WERI-Rb-1 (cell line): ENCODE measurements around the gene RALGAPB.

Source experiments
- DNase-seq: peaks from one replicate; pipeline ENCODE4 v3.0.0-alpha.2; 2020
- H3K27ac ChIP-seq: fragments of 250-450 bp; sonication (Bioruptor Pico); 2 replicates; pipeline ENCODE4 v1.5.1; 2020; ENCODE audit warnings: mild to moderate bottlenecking, moderate library complexity
- H3K27me3 ChIP-seq: fragments of 250-450 bp; sonication (Bioruptor Pico); 2 replicates; pipeline ENCODE4 v1.5.1; 2021; ENCODE audit warnings: mild to moderate bottlenecking, low read depth, moderate library complexity; ENCODE audit not compliant: insufficient read depth, severe bottlenecking
- H3K36me3 ChIP-seq: fragments of 250-450 bp; sonication (Bioruptor Pico); 2 replicates; pipeline ENCODE4 v1.5.1; 2020; ENCODE audit warnings: mild to moderate bottlenecking, moderate library complexity
- H3K4me3 ChIP-seq: 2 replicates; pipeline ENCODE4 v1.5.1; 2011; ENCODE audit warnings: low read depth, mild to moderate bottlenecking, control low read depth, low read length
- H3K9me3 ChIP-seq: fragments of 250-450 bp; sonication (Bioruptor Pico); 2 replicates; pipeline ENCODE4 v1.5.1; 2021; ENCODE audit warnings: mild to moderate bottlenecking, moderate library complexity; ENCODE audit not compliant: severe bottlenecking
- TF ChIP-seq, protein P1 (sequence below): IDR thresholded peaks from 2 replicates; pipeline ENCODE4 v1.5.1; 2011; ENCODE audit warnings: low read depth, mild to moderate bottlenecking, control low read depth, inconsistent platforms, low read length

RALGAPB gene

DNA sequence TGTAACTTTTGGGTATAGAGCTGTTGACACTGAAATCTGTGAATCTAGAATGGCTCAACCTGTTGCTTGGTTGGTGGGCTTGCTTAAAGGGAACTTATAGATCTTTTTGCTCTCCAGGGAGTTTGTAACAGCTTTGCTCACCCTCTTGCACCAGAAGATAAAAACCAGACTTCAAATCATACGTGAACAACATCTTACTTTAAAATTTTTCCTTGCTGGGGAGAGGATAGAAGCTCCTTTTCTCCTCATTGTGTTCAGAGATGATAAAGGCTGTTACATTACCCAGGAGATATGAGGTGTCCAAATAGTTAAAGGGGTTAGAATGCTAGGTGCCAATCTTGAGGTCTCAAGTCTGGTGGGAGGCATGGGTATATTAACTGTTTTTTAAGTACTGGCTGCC lies 46.8 kb downstream of the RALGAPB start:
- Histone ChIP-seq H3K27me3 (no peaks in the 10 kb centered on the region), H3K9me3 (no peaks in the 10 kb centered on the region), H3K36me3 (peaks cover 46% of the 10 kb centered on the region), H3K4me3 (no peak overlapping the region), H3K27ac (no peak overlapping the region)
- DNase-seq = no peak
- TF ChIP-seq, protein P1, sequence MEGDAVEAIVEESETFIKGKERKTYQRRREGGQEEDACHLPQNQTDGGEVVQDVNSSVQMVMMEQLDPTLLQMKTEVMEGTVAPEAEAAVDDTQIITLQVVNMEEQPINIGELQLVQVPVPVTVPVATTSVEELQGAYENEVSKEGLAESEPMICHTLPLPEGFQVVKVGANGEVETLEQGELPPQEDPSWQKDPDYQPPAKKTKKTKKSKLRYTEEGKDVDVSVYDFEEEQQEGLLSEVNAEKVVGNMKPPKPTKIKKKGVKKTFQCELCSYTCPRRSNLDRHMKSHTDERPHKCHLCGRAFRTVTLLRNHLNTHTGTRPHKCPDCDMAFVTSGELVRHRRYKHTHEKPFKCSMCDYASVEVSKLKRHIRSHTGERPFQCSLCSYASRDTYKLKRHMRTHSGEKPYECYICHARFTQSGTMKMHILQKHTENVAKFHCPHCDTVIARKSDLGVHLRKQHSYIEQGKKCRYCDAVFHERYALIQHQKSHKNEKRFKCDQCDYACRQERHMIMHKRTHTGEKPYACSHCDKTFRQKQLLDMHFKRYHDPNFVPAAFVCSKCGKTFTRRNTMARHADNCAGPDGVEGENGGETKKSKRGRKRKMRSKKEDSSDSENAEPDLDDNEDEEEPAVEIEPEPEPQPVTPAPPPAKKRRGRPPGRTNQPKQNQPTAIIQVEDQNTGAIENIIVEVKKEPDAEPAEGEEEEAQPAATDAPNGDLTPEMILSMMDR = no peak

DNA sequence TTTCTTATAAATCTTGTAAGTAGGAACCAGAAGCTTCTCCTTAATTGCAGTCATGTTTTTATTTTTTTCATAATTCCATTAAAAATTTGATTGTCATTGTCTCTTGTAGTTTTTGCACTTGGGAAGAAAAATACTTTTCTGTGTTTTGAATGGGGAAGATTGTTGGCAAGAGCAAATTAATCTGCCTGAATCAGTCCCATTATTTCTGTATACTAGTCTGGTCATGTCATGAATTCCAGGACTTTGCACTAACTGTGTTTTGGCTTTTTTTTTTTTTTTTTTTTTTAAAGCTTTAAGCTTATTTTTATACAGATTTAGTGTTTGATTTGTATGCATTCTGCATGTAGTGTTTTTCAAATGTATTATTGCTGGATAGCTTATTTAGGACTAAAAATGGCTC lies 47.6 kb downstream of the RALGAPB start:
- H3K36me3 ChIP-seq = peaks cover 53% of the 10 kb centered on the region
- no peaks in the 10 kb centered on the region for H3K9me3 ChIP-seq
- DNase-seq = no peak
- no peak overlapping the region for H3K27ac ChIP-seq
- TF ChIP-seq, protein P1 = no peak
- no peaks in the 10 kb centered on the region for H3K27me3 ChIP-seq
- H3K4me3 ChIP-seq = no peak overlapping the region

DNA sequence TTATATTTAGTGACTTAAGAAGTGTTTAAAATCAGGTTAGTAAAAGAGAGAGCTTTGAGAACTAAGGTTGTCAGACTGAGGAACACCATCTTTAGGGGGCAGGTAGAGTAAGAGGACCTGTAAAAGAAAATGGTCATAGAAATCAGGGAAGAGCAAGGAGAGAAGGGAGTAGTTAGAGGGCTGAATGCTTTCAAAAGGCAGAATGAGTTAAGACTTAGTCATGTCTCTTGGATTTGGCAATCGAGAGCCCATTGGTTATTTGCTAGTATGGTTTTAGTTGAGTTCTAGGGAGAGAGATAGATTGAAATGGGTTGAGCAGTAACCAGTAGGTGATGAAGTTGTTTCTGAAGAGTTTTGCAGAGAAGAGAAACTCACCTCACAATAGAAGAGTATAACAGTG lies 51.1 kb downstream of the RALGAPB start:
- DNase-seq = no peak
- H3K27ac ChIP-seq = no peak overlapping the region
- no peaks in the 10 kb centered on the region for H3K27me3 ChIP-seq
- H3K9me3 ChIP-seq = no peaks in the 10 kb centered on the region
- TF ChIP-seq, protein P1 = no peak
- H3K36me3 ChIP-seq = peaks cover 47% of the 10 kb centered on the region
- no peak overlapping the region for H3K4me3 ChIP-seq

DNA sequence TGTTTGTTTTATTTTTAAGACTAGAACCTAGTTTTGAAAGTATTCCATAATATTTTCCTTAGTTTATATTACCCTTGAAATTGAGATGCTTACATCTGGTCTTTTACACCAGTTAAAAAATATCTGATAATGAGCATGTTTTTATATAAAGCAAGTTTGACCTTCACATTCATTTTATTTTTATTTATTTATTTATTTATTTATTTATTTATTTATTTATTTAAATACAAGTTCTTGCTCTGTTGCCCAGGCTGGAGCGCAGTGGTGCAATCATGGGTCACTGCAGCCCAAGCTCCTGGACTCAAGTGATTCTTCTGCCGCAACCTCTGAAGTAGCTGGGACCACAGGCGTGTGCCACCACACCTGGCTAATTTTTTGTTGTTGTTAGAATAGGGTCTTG lies 55.5 kb downstream of the RALGAPB start:
- TF ChIP-seq, protein P1 = no peak
- H3K36me3 ChIP-seq = peaks cover 53% of the 10 kb centered on the region
- no peak overlapping the region for H3K27ac ChIP-seq
- H3K9me3 ChIP-seq = no peaks in the 10 kb centered on the region
- H3K4me3 ChIP-seq = no peak overlapping the region
- no peaks in the 10 kb centered on the region for H3K27me3 ChIP-seq
- DNase-seq = no peak

DNA sequence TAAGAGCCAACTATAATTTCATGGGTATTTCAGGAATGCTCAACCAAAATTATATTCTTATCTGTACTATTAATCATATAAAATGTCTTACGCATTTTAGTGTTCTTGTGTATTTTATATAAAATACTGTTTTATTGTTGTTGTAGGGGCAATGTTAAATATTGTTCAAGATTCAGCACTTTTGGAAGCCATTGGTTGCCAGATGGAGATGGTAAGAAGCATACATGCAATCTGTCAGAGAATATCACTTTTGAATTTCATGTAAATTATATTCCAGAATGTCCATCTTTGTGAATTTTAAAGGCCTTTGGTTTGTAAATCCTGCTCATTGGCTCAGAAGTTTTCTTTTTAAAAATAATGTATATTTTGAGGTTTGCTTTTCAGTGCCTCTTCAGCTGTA lies 58.4 kb downstream of the RALGAPB start:
- peaks cover 57% of the 10 kb centered on the region for H3K36me3 ChIP-seq
- TF ChIP-seq, protein P1 = no peak
- no peaks in the 10 kb centered on the region for H3K9me3 ChIP-seq

DNA sequence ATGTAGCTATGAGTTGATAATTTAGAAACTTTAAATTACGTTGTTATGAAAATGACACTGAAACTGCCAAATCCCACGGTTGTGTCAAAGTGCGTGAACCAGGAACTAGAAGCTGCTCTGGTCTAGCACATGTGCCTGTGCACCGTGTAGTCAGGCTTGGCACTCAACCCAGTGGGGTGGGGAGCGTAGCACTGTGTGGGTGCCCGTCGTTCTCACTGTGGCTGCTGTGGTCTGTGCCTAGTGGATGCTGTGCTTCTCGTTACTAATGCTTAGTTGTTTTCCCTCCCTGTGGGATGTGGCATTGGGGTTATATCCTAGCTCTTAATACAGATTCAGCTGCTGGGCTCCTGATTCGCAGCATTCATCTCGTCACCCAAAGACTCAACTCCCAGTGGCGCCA lies 62.1 kb downstream of the RALGAPB start:
- Histone ChIP-seq H3K4me3 (no peak overlapping the region), H3K27me3 (no peaks in the 10 kb centered on the region), H3K27ac (no peak overlapping the region), H3K36me3 (peaks cover 66% of the 10 kb centered on the region), H3K9me3 (no peaks in the 10 kb centered on the region)
- TF ChIP-seq, protein P1 = no peak
- no peak for DNase-seq

More for the DNA sequence above, 58.4 kb downstream of the RALGAPB start:
- no peaks in the 10 kb centered on the region for H3K27me3 ChIP-seq
- no peak overlapping the region for H3K4me3 ChIP-seq
- DNase-seq = no peak
- no peak overlapping the region for H3K27ac ChIP-seq
